GM23338 (cell line): Measurements from ENCODE around the gene TBC1D30. TPM values are rescaled to one million over a fixed set of nuclear protein-coding genes. Genes with fewer than 3 reads are reported as not detected.

Experiments used
- ATAC-seq: fragments of 200-7000 bp; cut with Tn5 transposase; 3 replicates; pipeline ENCODE4 v1.9.1; 2020
- DNase-seq: peaks from one replicate; pipeline ENCODE4 v3.0.0-alpha.2; 2015; ENCODE audit warnings: low spot score
- H2AFZ ChIP-seq: fragments of 200-600 bp; sonication (generic); 2 replicates; pipeline ENCODE4 v1.8.0; 2016; ENCODE audit warnings: antibody characterized with exemption, mild to moderate bottlenecking, moderate library complexity
- H3F3A ChIP-seq: fragments of 200-600 bp; sonication (generic); replicated peaks from 2 replicates; pipeline ENCODE4 v1.8.0; 2017; ENCODE audit warnings: antibody characterized with exemption, mixed run types, low read depth
- H3K27ac ChIP-seq: fragments of 200-600 bp; sonication (generic); 2 replicates; pipeline ENCODE4 v1.6.1; 2016; ENCODE audit warnings: low read depth
- H3K27me3 ChIP-seq: fragments of 200-600 bp; sonication (generic); 2 replicates; pipeline ENCODE4 v1.8.0; 2016; ENCODE audit warnings: mild to moderate bottlenecking, mixed run types, moderate library complexity; ENCODE audit not compliant: insufficient read depth
- H3K36me3 ChIP-seq: fragments of 200-600 bp; sonication (generic); 2 replicates; pipeline ENCODE4 v1.8.0; 2016; ENCODE audit warnings: mild to moderate bottlenecking; ENCODE audit not compliant: insufficient read depth
- H3K4me1 ChIP-seq: fragments of 200-600 bp; sonication (generic); 2 replicates; pipeline ENCODE4 v1.8.0; 2016; ENCODE audit warnings: mild to moderate bottlenecking, moderate library complexity; ENCODE audit not compliant: insufficient read depth
- H3K4me2 ChIP-seq: fragments of 200-600 bp; sonication (generic); 2 replicates; pipeline ENCODE4 v1.7.1; 2017; ENCODE audit warnings: mixed run types
- H3K4me3 ChIP-seq: fragments of 200-600 bp; sonication (generic); 2 replicates; pipeline ENCODE4 v1.6.1; 2016; ENCODE audit warnings: mixed run types
- H3K79me2 ChIP-seq: fragments of 200-600 bp; sonication (generic); replicated peaks from 2 replicates; pipeline ENCODE4 v1.8.0; 2017; ENCODE audit warnings: mild to moderate bottlenecking; ENCODE audit not compliant: insufficient read depth
- H3K9me2 ChIP-seq: fragments of 200-600 bp; sonication (generic); 2 replicates; pipeline ENCODE4 v1.8.0; 2017; ENCODE audit not compliant: insufficient read depth
- H4K20me1 ChIP-seq: fragments of 200-600 bp; sonication (generic); replicated peaks from 2 replicates; pipeline ENCODE4 v1.8.0; 2017; ENCODE audit warnings: mild to moderate bottlenecking; ENCODE audit not compliant: insufficient read depth
- H3K27ac Mint-ChIP-seq: 2 replicates; pipeline ENCODE4 v1.8.0; 2020; ENCODE audit warnings: inconsistent platforms, mild to moderate bottlenecking, moderate library complexity, mixed read lengths
- H3K27me3 Mint-ChIP-seq: 3 replicates; pipeline ENCODE4 v1.8.0; 2022; ENCODE audit warnings: low read depth, mild to moderate bottlenecking, moderate library complexity, mixed read lengths, inconsistent platforms; ENCODE audit not compliant: insufficient read depth, poor library complexity
- H3K36me3 Mint-ChIP-seq: 3 replicates; pipeline ENCODE4 v1.8.0; 2021; ENCODE audit warnings: low read depth, mild to moderate bottlenecking, inconsistent platforms, moderate library complexity, mixed read lengths
- H3K4me1 Mint-ChIP-seq: 3 replicates; pipeline ENCODE4 v1.8.0; 2020; ENCODE audit warnings: mild to moderate bottlenecking, inconsistent platforms, mixed read lengths
- H3K4me3 Mint-ChIP-seq: 3 replicates; pipeline ENCODE4 v1.8.0; 2021; ENCODE audit warnings: moderate library complexity, mild to moderate bottlenecking, inconsistent platforms, mixed read lengths
- H3K9me3 Mint-ChIP-seq: 3 replicates; pipeline ENCODE4 v1.8.0; 2020; ENCODE audit warnings: moderate library complexity, mild to moderate bottlenecking, inconsistent platforms, mixed read lengths
- POLR2AphosphoS5 ChIP-seq: IDR thresholded peaks from 2 replicates; pipeline ENCODE4 v1.6.1; 2016; ENCODE audit warnings: antibody characterized with exemption, low read depth
- polyA plus RNA-seq: library from polyadenylated mRNA; unstranded; fragments of >200 nt; fragmentation: Nextera tagmentation; extraction: Ambion mirVana; gene quantifications from 2 replicates; pipeline ENCODE4 v1.2.1, GENCODE V29; 2016
- total RNA-seq: library from RNA; depleted of rRNA; stranded (reverse); fragments of >200 nt; shearing (Covaris generic); gene quantifications from 2 replicates; pipeline ENCODE4 v1.2.3, GENCODE V29; 2014
- TF ChIP-seq, protein P1 (sequence below): IDR thresholded peaks from one replicate; pipeline ENCODE4 v1.6.1; 2018; ENCODE audit warnings: antibody characterized with exemption; ENCODE audit not compliant: unreplicated experiment
- TF ChIP-seq, protein P2 (sequence below): IDR thresholded peaks from 2 replicates; pipeline ENCODE4 v1.6.1; 2016; ENCODE audit warnings: antibody characterized with exemption
- TF ChIP-seq, protein P3 (sequence below): fragments of 250-450 bp; sonication (Bioruptor Pico); IDR thresholded peaks from 2 replicates; pipeline ENCODE4 v1.5.0; 2020; ENCODE audit warnings: mild to moderate bottlenecking, moderate library complexity

The TBC1D30 gene
- total and polyA plus RNA-seq, 2 experiments from 2014 or later: 2.9 to 9.6 TPM

DNA sequence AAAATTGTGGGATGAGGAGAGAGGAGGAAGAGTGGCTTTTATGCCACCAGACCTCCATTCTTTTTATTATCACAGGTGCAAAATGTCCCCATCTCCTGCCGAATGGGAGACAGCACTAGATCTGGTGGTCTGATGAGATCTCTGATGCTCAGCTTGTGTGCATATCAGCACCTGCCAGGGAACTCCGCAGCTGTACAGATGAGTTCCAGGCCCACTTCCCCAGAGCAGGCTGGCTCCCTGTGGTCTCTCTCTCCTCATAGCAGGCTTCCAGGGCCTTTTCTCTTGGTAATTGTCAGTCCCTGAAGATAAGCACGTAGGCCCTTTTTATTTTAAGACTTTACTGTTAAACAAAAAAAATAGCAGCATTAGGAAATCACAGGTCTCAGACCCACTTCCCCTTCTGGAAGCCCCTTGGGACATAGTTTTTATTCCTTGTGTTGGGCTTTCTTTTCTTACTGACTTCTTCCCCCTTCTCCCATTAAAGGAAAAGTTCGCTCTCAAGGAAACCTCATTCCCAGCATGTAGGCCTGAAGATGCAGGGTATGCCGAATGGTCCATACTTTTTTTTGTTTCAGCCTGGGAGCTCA is 4.5 kb upstream of the TBC1D30 start (continued):
- TF ChIP-seq, protein P1, sequence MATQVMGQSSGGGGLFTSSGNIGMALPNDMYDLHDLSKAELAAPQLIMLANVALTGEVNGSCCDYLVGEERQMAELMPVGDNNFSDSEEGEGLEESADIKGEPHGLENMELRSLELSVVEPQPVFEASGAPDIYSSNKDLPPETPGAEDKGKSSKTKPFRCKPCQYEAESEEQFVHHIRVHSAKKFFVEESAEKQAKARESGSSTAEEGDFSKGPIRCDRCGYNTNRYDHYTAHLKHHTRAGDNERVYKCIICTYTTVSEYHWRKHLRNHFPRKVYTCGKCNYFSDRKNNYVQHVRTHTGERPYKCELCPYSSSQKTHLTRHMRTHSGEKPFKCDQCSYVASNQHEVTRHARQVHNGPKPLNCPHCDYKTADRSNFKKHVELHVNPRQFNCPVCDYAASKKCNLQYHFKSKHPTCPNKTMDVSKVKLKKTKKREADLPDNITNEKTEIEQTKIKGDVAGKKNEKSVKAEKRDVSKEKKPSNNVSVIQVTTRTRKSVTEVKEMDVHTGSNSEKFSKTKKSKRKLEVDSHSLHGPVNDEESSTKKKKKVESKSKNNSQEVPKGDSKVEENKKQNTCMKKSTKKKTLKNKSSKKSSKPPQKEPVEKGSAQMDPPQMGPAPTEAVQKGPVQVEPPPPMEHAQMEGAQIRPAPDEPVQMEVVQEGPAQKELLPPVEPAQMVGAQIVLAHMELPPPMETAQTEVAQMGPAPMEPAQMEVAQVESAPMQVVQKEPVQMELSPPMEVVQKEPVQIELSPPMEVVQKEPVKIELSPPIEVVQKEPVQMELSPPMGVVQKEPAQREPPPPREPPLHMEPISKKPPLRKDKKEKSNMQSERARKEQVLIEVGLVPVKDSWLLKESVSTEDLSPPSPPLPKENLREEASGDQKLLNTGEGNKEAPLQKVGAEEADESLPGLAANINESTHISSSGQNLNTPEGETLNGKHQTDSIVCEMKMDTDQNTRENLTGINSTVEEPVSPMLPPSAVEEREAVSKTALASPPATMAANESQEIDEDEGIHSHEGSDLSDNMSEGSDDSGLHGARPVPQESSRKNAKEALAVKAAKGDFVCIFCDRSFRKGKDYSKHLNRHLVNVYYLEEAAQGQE: no peak
- TF ChIP-seq, protein P2, sequence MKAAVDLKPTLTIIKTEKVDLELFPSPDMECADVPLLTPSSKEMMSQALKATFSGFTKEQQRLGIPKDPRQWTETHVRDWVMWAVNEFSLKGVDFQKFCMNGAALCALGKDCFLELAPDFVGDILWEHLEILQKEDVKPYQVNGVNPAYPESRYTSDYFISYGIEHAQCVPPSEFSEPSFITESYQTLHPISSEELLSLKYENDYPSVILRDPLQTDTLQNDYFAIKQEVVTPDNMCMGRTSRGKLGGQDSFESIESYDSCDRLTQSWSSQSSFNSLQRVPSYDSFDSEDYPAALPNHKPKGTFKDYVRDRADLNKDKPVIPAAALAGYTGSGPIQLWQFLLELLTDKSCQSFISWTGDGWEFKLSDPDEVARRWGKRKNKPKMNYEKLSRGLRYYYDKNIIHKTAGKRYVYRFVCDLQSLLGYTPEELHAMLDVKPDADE: no peak

DNA sequence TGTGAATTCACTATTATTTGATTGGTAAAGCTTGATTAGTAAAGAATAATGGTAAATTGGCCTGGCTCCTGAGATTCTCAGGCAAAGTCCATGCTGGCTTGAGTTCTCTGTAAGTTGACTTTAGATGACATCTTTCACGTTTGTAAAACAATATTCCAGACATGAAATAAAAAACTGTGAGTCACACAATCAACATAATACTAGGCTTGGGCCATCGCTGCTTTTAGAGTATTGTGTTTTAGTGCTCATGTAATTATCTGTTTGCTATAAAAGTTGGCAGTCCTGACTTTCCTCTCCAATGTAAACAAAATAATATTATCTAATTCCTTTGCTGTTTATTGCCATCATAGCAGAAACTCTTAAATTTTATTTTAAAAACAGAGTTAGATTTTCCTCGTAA is 3.9 kb upstream of the TBC1D30 start:
- TF ChIP-seq, protein P3, sequence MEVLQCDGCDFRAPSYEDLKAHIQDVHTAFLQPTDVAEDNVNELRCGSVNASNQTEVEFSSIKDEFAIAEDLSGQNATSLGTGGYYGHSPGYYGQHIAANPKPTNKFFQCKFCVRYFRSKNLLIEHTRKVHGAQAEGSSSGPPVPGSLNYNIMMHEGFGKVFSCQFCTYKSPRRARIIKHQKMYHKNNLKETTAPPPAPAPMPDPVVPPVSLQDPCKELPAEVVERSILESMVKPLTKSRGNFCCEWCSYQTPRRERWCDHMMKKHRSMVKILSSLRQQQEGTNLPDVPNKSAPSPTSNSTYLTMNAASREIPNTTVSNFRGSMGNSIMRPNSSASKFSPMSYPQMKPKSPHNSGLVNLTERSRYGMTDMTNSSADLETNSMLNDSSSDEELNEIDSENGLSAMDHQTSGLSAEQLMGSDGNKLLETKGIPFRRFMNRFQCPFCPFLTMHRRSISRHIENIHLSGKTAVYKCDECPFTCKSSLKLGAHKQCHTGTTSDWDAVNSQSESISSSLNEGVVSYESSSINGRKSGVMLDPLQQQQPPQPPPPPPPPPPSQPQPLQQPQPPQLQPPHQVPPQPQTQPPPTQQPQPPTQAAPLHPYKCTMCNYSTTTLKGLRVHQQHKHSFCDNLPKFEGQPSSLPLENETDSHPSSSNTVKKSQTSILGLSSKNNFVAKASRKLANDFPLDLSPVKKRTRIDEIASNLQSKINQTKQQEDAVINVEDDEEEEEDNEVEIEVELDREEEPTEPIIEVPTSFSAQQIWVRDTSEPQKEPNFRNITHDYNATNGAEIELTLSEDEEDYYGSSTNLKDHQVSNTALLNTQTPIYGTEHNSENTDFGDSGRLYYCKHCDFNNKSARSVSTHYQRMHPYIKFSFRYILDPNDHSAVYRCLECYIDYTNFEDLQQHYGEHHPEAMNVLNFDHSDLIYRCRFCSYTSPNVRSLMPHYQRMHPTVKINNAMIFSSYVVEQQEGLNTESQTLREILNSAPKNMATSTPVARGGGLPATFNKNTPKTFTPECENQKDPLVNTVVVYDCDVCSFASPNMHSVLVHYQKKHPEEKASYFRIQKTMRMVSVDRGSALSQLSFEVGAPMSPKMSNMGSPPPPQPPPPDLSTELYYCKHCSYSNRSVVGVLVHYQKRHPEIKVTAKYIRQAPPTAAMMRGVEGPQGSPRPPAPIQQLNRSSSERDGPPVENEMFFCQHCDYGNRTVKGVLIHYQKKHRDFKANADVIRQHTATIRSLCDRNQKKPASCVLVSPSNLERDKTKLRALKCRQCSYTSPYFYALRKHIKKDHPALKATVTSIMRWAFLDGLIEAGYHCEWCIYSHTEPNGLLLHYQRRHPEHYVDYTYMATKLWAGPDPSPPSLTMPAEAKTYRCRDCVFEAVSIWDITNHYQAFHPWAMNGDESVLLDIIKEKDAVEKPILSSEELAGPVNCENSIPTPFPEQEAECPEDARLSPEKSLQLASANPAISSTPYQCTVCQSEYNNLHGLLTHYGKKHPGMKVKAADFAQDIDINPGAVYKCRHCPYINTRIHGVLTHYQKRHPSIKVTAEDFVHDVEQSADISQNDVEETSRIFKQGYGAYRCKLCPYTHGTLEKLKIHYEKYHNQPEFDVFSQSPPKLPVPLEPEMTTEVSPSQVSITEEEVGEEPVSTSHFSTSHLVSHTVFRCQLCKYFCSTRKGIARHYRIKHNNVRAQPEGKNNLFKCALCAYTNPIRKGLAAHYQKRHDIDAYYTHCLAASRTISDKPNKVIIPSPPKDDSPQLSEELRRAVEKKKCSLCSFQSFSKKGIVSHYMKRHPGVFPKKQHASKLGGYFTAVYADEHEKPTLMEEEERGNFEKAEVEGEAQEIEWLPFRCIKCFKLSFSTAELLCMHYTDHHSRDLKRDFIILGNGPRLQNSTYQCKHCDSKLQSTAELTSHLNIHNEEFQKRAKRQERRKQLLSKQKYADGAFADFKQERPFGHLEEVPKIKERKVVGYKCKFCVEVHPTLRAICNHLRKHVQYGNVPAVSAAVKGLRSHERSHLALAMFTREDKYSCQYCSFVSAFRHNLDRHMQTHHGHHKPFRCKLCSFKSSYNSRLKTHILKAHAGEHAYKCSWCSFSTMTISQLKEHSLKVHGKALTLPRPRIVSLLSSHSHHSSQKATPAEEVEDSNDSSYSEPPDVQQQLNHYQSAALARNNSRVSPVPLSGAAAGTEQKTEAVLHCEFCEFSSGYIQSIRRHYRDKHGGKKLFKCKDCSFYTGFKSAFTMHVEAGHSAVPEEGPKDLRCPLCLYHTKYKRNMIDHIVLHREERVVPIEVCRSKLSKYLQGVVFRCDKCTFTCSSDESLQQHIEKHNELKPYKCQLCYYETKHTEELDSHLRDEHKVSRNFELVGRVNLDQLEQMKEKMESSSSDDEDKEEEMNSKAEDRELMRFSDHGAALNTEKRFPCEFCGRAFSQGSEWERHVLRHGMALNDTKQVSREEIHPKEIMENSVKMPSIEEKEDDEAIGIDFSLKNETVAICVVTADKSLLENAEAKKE (CRISPR knock-in tag): no peak
- no peak for TF ChIP-seq POLR2AphosphoS5
- no peak overlapping the region for H3K27ac ChIP-seq
- ATAC-seq (no peak), DNase-seq (no peak)
- H3K27ac Mint-ChIP-seq: no peak overlapping the region
- peaks cover 6% of the 10 kb centered on the region for H3K36me3 Mint-ChIP-seq
- no peak overlapping the region for H2AFZ ChIP-seq
- peaks cover 30% of the 10 kb centered on the region for H3K27me3 ChIP-seq
- no peaks in the 10 kb centered on the region for H3F3A ChIP-seq
- H3K36me3 ChIP-seq: no peaks in the 10 kb centered on the region
- H3K27me3 Mint-ChIP-seq: peaks cover 22% of the 10 kb centered on the region
- H3K4me2 ChIP-seq: no peak overlapping the region
- peaks cover 13% of the 10 kb centered on the region; the same call in 2 of the 3 replicates for H3K4me1 Mint-ChIP-seq
- no peak overlapping the region for H3K4me3 ChIP-seq
- H4K20me1 ChIP-seq: no peaks in the 10 kb centered on the region
- peaks cover 15% of the 10 kb centered on the region for H3K9me3 Mint-ChIP-seq
- H3K9me2 ChIP-seq: no peaks in the 10 kb centered on the region; the same call in 1 of the 2 replicates
- no peak overlapping the region for H3K4me3 Mint-ChIP-seq
- H3K4me1 ChIP-seq: peaks cover under 1% of the 10 kb centered on the region; the same call in 1 of the 2 replicates
- H3K79me2 ChIP-seq: no peaks in the 10 kb centered on the region
